Neural cell (in vitro differentiated cells): ENCODE results near the gene COL6A3.

Source experiments
- EP300 ChIP-seq: fragments of 450-650 bp; conservative IDR thresholded peaks from 2 replicates; pipeline ENCODE4 v1.6.1; 2014; ENCODE audit warnings: antibody characterized with exemption, mild to moderate bottlenecking, moderate library complexity; ENCODE audit not compliant: poor library complexity, severe bottlenecking
- EZH2 ChIP-seq: fragments of 200-600, 300-800 bp; shearing (Covaris generic), sonication (generic); IDR thresholded peaks from 2 replicates; pipeline ENCODE4 v1.6.1; 2014; ENCODE audit warnings: antibody characterized with exemption, low read length, borderline replicate concordance, mild to moderate bottlenecking; ENCODE audit not compliant: insufficient read depth, poor library complexity, severe bottlenecking
- MXI1 ChIP-seq: fragments of 450-650 bp; conservative IDR thresholded peaks from 2 replicates; pipeline ENCODE4 v1.6.1; 2014; ENCODE audit warnings: antibody characterized with exemption, mild to moderate bottlenecking; ENCODE audit not compliant: poor library complexity, severe bottlenecking
- POLR2AphosphoS5 ChIP-seq: IDR thresholded peaks from 2 replicates; pipeline ENCODE4 v1.6.1; 2012
- SMC3 ChIP-seq: fragments of 450-650 bp; conservative IDR thresholded peaks from 2 replicates; pipeline ENCODE4 v1.6.1; 2014; ENCODE audit warnings: antibody characterized with exemption, mild to moderate bottlenecking, moderate library complexity; ENCODE audit not compliant: poor library complexity
- TAF1 ChIP-seq: IDR thresholded peaks from 2 replicates; pipeline ENCODE4 v1.6.1; 2012; ENCODE audit warnings: low read depth
- TF ChIP-seq, protein P1 (sequence below): fragments of 450-650 bp; IDR thresholded peaks from 2 replicates; pipeline ENCODE4 v1.5.1; 2014; ENCODE audit warnings: antibody characterized with exemption, mild to moderate bottlenecking, moderate library complexity; ENCODE audit not compliant: poor library complexity, severe bottlenecking

- no peak for TF ChIP-seq TAF1
- TF ChIP-seq POLR2AphosphoS5 = no peak
- TF ChIP-seq, protein P1, sequence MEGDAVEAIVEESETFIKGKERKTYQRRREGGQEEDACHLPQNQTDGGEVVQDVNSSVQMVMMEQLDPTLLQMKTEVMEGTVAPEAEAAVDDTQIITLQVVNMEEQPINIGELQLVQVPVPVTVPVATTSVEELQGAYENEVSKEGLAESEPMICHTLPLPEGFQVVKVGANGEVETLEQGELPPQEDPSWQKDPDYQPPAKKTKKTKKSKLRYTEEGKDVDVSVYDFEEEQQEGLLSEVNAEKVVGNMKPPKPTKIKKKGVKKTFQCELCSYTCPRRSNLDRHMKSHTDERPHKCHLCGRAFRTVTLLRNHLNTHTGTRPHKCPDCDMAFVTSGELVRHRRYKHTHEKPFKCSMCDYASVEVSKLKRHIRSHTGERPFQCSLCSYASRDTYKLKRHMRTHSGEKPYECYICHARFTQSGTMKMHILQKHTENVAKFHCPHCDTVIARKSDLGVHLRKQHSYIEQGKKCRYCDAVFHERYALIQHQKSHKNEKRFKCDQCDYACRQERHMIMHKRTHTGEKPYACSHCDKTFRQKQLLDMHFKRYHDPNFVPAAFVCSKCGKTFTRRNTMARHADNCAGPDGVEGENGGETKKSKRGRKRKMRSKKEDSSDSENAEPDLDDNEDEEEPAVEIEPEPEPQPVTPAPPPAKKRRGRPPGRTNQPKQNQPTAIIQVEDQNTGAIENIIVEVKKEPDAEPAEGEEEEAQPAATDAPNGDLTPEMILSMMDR = no peak
- TF ChIP-seq EZH2 = no peak
- TF ChIP-seq SMC3 = no peak
- TF ChIP-seq EP300 = no peak
- no peak for TF ChIP-seq MXI1
Observed at GRCh38 chr2:237298151-237299118, 115.5 kb downstream of the COL6A3 start.
